SK-N-SH treated with all-trans-retinoic acid at 6 μM for 48 hours (cell line): ENCODE data around the gene PTPN6.

ENCODE experiments used
- ATAC-seq: fragments of 200-7000 bp; cut with Tn5 transposase; 3 replicates; pipeline ENCODE4 v1.9.1; 2020; ENCODE audit warnings: mild to moderate bottlenecking, moderate library complexity
- ARNTL ChIP-seq: fragments of 450-650 bp; formaldehyde crosslinking; IDR thresholded peaks from 2 replicates; pipeline ENCODE4 v1.5.0; 2020; ENCODE audit warnings: low read depth, mild to moderate bottlenecking, moderate library complexity, borderline replicate concordance
- BACH2 ChIP-seq: fragments of 250-450 bp; sonication (Bioruptor Pico); IDR thresholded peaks from 2 replicates; pipeline ENCODE4 v1.9.0; 2021; ENCODE audit warnings: mild to moderate bottlenecking, borderline replicate concordance
- CSDC2 ChIP-seq: fragments of 250-450 bp; sonication (Bioruptor Pico); IDR thresholded peaks from 2 replicates; pipeline ENCODE4 v1.5.0; 2020; ENCODE audit warnings: mild to moderate bottlenecking, moderate library complexity
- ESRRG ChIP-seq: fragments of 250-450 bp; sonication (Bioruptor Pico); IDR thresholded peaks from 2 replicates; pipeline ENCODE4 v1.6.1; 2021; ENCODE audit warnings: mild to moderate bottlenecking
- ISL1 ChIP-seq: fragments of 250-450 bp; sonication (Bioruptor Pico); IDR thresholded peaks from 2 replicates; pipeline ENCODE4 v2.1.2; 2022; ENCODE audit warnings: mild to moderate bottlenecking, moderate library complexity
- OSR1 ChIP-seq: fragments of 250-450 bp; sonication (Bioruptor Pico); IDR thresholded peaks from 2 replicates; pipeline ENCODE4 v1.8.0; 2022; ENCODE audit warnings: moderate library complexity, mild to moderate bottlenecking, inconsistent platforms
- RARB ChIP-seq: fragments of 250-450 bp; sonication (Bioruptor Pico); IDR thresholded peaks from 2 replicates; pipeline ENCODE4 v1.8.0; 2021; ENCODE audit warnings: mild to moderate bottlenecking, moderate library complexity
- SNAI2 ChIP-seq: fragments of 250-450 bp; sonication (Bioruptor Pico); IDR thresholded peaks from 2 replicates; pipeline ENCODE4 v1.5.0; 2020; ENCODE audit warnings: mild to moderate bottlenecking, moderate library complexity
- TCF4 ChIP-seq: fragments of 250-450 bp; sonication (Bioruptor Pico); IDR thresholded peaks from 2 replicates; pipeline ENCODE4 v1.8.0; 2021; ENCODE audit warnings: mild to moderate bottlenecking, moderate library complexity, borderline replicate concordance
- TOX ChIP-seq: fragments of 250-450 bp; sonication (Bioruptor Pico); IDR thresholded peaks from 2 replicates; pipeline ENCODE4 v1.8.0; 2021; ENCODE audit warnings: mild to moderate bottlenecking, moderate library complexity, borderline replicate concordance
- ZC3H10 ChIP-seq: fragments of 250-450 bp; sonication (Bioruptor Pico); IDR thresholded peaks from 2 replicates; pipeline ENCODE4 v1.5.1; 2021; ENCODE audit warnings: mild to moderate bottlenecking, moderate library complexity
- ZNF565 ChIP-seq: fragments of 450-650 bp; formaldehyde crosslinking; conservative IDR thresholded peaks from 2 replicates; pipeline ENCODE4 v1.5.0; 2020; ENCODE audit warnings: low read depth, mild to moderate bottlenecking, moderate library complexity
- ZNF70 ChIP-seq: fragments of 450-650 bp; formaldehyde crosslinking; IDR thresholded peaks from 2 replicates; pipeline ENCODE4 v1.5.0; 2020; ENCODE audit warnings: mild to moderate bottlenecking, moderate library complexity
- ZNF8 ChIP-seq: fragments of 450-650 bp; formaldehyde crosslinking; IDR thresholded peaks from 2 replicates; pipeline ENCODE4 v1.5.0; 2020; ENCODE audit warnings: mild to moderate bottlenecking, moderate library complexity
- TF ChIP-seq, protein P1 (sequence below): fragments of 250-450 bp; sonication (Bioruptor Pico); IDR thresholded peaks from 2 replicates; pipeline ENCODE4 v1.5.0; 2020; ENCODE audit warnings: mild to moderate bottlenecking, moderate library complexity
- TF ChIP-seq, protein P2 (sequence below): fragments of 250-450 bp; sonication (Bioruptor Pico); IDR thresholded peaks from 2 replicates; pipeline ENCODE4 v1.8.0; 2020; ENCODE audit warnings: mild to moderate bottlenecking, moderate library complexity, borderline replicate concordance
- TF ChIP-seq, protein P3 (sequence below): fragments of 250-450 bp; sonication (Bioruptor Pico); IDR thresholded peaks from 2 replicates; pipeline ENCODE4 v1.8.0; 2021; ENCODE audit warnings: low read depth, mild to moderate bottlenecking, moderate library complexity, borderline replicate concordance
- TF ChIP-seq, protein P4 (sequence below): fragments of 250-450 bp; sonication (Bioruptor Pico); IDR thresholded peaks from 2 replicates; pipeline ENCODE4 v1.5.1; 2020; ENCODE audit warnings: low read depth, mild to moderate bottlenecking, moderate library complexity
- TF ChIP-seq, protein P5 (sequence below): fragments of 250-450 bp; sonication (Bioruptor Pico); IDR thresholded peaks from 2 replicates; pipeline ENCODE4 v1.5.1; 2021; ENCODE audit warnings: mild to moderate bottlenecking, moderate library complexity

The PTPN6 gene

DNA sequence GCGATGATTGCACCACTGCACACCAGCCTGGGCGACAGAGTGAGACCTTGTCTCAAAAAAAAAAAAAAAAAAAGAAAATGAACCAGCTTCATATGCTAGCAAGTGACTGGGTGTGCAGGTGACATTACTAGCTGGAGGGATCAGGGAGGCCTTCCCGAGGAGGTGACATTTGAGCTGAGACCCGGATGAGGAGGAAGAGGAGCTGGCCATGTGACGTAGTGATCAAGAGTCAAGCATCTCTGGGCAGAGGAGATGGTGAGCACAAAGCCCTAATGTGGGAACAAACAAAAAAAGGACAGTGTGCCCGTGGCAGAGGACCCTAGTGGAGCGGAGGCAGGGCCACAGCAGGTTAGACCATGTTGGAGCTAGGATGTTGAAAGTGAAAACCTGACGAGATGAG, 3.5 kb upstream of the PTPN6 start:
- ATAC-seq, result no peak
- no peak for TF ChIP-seq ARNTL (CRISPR knock-in tag)
- TF ChIP-seq, protein P1, sequence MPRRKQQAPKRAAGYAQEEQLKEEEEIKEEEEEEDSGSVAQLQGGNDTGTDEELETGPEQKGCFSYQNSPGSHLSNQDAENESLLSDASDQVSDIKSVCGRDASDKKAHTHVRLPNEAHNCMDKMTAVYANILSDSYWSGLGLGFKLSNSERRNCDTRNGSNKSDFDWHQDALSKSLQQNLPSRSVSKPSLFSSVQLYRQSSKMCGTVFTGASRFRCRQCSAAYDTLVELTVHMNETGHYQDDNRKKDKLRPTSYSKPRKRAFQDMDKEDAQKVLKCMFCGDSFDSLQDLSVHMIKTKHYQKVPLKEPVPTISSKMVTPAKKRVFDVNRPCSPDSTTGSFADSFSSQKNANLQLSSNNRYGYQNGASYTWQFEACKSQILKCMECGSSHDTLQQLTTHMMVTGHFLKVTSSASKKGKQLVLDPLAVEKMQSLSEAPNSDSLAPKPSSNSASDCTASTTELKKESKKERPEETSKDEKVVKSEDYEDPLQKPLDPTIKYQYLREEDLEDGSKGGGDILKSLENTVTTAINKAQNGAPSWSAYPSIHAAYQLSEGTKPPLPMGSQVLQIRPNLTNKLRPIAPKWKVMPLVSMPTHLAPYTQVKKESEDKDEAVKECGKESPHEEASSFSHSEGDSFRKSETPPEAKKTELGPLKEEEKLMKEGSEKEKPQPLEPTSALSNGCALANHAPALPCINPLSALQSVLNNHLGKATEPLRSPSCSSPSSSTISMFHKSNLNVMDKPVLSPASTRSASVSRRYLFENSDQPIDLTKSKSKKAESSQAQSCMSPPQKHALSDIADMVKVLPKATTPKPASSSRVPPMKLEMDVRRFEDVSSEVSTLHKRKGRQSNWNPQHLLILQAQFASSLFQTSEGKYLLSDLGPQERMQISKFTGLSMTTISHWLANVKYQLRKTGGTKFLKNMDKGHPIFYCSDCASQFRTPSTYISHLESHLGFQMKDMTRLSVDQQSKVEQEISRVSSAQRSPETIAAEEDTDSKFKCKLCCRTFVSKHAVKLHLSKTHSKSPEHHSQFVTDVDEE (CRISPR knock-in tag), result no peak
- TF ChIP-seq TOX (CRISPR knock-in tag), result no peak

DNA sequence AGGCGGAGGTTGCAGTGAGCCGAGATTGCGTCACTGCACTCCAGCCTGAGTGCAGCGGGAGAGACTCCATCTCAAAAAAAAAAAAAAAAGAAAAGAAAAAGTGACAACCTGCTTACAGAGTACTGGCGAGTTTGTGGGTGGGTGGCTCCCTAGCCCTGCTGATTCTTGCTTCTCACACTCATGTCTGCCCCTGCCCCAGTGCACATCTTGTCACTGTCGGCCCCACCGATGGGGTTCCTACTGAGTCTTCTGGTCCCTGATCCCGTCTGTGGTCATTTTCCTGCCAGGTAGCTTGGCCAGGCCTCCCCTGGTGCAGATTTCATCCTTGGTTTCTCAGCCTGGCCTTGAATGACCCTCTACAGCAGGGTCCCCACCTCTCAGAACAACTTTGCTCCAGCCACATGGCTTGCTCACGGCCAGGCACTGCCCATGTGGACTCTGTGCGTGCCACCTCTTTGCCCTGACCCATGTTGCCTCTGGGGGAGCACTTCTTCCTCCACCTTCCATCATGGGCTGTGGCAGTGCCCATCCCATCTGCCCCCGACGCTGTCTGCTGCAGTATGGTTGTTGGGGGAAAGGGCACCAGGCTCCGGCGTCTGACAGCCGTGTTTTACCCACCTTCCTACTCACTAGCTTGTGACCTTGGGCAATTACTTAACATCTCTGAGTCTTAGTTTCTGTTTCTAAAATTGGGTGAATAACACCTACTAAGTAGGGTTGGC, 2.1 kb upstream of the PTPN6 start:
- ATAC-seq, result no peak
- TF ChIP-seq OSR1 (CRISPR knock-in tag) (no peak), BACH2 (no peak), RARB (no peak), SNAI2 (CRISPR knock-in tag) (no peak), ISL1 (CRISPR knock-in tag) (no peak), ZNF8 (no peak), CSDC2 (CRISPR knock-in tag) (no peak), ZC3H10 (CRISPR knock-in tag) (no peak), ESRRG (CRISPR knock-in tag) (no peak), TCF4 (no peak), ZNF565 (no peak), ARNTL (CRISPR knock-in tag) (no peak), ZNF70 (CRISPR knock-in tag) (no peak)
- TF ChIP-seq, protein P2, sequence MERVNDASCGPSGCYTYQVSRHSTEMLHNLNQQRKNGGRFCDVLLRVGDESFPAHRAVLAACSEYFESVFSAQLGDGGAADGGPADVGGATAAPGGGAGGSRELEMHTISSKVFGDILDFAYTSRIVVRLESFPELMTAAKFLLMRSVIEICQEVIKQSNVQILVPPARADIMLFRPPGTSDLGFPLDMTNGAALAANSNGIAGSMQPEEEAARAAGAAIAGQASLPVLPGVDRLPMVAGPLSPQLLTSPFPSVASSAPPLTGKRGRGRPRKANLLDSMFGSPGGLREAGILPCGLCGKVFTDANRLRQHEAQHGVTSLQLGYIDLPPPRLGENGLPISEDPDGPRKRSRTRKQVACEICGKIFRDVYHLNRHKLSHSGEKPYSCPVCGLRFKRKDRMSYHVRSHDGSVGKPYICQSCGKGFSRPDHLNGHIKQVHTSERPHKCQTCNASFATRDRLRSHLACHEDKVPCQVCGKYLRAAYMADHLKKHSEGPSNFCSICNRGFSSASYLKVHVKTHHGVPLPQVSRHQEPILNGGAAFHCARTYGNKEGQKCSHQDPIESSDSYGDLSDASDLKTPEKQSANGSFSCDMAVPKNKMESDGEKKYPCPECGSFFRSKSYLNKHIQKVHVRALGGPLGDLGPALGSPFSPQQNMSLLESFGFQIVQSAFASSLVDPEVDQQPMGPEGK (CRISPR knock-in tag), result no peak
- TF ChIP-seq, protein P3, sequence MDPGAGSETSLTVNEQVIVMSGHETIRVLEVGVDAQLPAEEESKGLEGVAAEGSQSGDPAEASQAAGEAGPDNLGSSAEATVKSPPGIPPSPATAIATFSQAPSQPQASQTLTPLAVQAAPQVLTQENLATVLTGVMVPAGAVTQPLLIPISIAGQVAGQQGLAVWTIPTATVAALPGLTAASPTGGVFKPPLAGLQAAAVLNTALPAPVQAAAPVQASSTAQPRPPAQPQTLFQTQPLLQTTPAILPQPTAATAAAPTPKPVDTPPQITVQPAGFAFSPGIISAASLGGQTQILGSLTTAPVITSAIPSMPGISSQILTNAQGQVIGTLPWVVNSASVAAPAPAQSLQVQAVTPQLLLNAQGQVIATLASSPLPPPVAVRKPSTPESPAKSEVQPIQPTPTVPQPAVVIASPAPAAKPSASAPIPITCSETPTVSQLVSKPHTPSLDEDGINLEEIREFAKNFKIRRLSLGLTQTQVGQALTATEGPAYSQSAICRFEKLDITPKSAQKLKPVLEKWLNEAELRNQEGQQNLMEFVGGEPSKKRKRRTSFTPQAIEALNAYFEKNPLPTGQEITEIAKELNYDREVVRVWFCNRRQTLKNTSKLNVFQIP, result no peak
- TF ChIP-seq, protein P4, sequence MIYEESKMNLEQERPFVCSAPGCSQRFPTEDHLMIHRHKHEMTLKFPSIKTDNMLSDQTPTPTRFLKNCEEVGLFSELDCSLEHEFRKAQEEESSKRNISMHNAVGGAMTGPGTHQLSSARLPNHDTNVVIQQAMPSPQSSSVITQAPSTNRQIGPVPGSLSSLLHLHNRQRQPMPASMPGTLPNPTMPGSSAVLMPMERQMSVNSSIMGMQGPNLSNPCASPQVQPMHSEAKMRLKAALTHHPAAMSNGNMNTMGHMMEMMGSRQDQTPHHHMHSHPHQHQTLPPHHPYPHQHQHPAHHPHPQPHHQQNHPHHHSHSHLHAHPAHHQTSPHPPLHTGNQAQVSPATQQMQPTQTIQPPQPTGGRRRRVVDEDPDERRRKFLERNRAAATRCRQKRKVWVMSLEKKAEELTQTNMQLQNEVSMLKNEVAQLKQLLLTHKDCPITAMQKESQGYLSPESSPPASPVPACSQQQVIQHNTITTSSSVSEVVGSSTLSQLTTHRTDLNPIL (CRISPR knock-in tag), result no peak

DNA sequence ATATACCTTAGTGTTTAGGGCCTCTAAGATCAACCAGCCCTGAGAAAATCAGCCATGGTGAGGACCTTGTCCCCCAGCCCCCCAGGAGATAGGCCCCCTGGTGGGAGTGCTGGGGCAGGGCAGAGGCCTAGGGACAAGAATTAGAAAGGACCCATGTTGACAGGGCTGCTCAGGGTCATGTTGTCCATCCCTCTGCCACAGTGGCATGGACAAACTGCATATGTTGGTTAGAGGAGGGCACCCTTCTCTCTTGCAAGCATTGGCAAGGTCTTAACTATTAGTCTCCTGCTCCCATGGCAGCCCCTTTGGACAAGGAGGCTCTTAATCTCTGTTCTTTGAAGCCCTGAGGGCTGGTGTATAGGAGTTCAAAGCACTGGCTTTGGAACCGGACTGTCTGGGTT, 755 bp upstream of the PTPN6 start:
- ATAC-seq, result no peak
- TF ChIP-seq ISL1 (CRISPR knock-in tag), result no peak
- TF ChIP-seq ZNF8, result no peak
- TF ChIP-seq, protein P5, sequence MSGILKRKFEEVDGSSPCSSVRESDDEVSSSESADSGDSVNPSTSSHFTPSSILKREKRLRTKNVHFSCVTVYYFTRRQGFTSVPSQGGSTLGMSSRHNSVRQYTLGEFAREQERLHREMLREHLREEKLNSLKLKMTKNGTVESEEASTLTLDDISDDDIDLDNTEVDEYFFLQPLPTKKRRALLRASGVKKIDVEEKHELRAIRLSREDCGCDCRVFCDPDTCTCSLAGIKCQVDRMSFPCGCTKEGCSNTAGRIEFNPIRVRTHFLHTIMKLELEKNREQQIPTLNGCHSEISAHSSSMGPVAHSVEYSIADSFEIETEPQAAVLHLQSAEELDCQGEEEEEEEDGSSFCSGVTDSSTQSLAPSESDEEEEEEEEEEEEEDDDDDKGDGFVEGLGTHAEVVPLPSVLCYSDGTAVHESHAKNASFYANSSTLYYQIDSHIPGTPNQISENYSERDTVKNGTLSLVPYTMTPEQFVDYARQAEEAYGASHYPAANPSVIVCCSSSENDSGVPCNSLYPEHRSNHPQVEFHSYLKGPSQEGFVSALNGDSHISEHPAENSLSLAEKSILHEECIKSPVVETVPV, result no peak
- no peak for TF ChIP-seq ZNF565
- TF ChIP-seq, protein P1 (CRISPR knock-in tag), result no peak
- no peak for TF ChIP-seq ZNF70 (CRISPR knock-in tag)
